HS-27A (cell line): ENCODE measurements around the gene TCTN1.

Experiments used
- DNase-seq: peaks from one replicate; pipeline ENCODE4 v3.0.0-alpha.2; 2012; ENCODE audit warnings: low read depth, missing footprints

The TCTN1 gene

GRCh38 chr12:110680032-110680431 lies 66.1 kb downstream of the TCTN1 start:
- DNase-seq: no peak

- DNase-seq: no peak
These were observed 70.0 kb downstream of the TCTN1 start for GRCh38 chr12:110683888-110684287.

GRCh38 chr12:110684312-110684836 lies 70.4 kb downstream of the TCTN1 start:
- no peak for DNase-seq

GRCh38 chr12:110686294-110686903 lies 72.5 kb downstream of the TCTN1 start:
- no peak for DNase-seq

GRCh38 chr12:110687396-110688169 lies 73.7 kb downstream of the TCTN1 start:
- no peak for DNase-seq

GRCh38 chr12:110688446-110689280 lies 74.7 kb downstream of the TCTN1 start, which contains the start of gene HVCN1:
Gene HVCN1 (minus strand): TSS chr12:110689115. CDS start chr12:110683245, 5,870 bp downstream.
- DNase-seq: no peak

- DNase-seq: no peak
These were observed 75.6 kb downstream of the TCTN1 start for GRCh38 chr12:110689281-110690126.

- no peak for DNase-seq
These were observed 76.2 kb downstream of the TCTN1 start for GRCh38 chr12:110690127-110690430.

- DNase-seq: no peak
These were observed 79.8 kb downstream of the TCTN1 start for GRCh38 chr12:110693731-110694130.

GRCh38 chr12:110694330-110694901 lies 80.5 kb downstream of the TCTN1 start:
- no peak for DNase-seq

GRCh38 chr12:110696283-110696682 lies 82.4 kb downstream of the TCTN1 start:
- DNase-seq: no peak

GRCh38 chr12:110697236-110697635 lies 83.3 kb downstream of the TCTN1 start:
- no peak for DNase-seq

- DNase-seq: peak; percentile 8
These were observed 84.4 kb downstream of the TCTN1 start for GRCh38 chr12:110698171-110698902.
